Gastrocnemius medialis (tissue), 4 donors: Measurements from ENCODE around the gene TMEM132A.

Experiments
- CTCF ChIP-seq, 5 experiments: fragments of 450-650 bp in 3 of 5; fragments of 200-600 bp in 2 of 5; sonication (generic) in 2 of 5; IDR thresholded peaks in 4 of 5; conservative IDR thresholded peaks in 1 of 5; 1 replicate in 4 of 5; 2 replicates in 1 of 5; pipeline ENCODE4 v1.5.1; 2016 to 2019; ENCODE audit warnings: antibody characterized with exemption in 5 of 5, mild to moderate bottlenecking in 3 of 5, moderate library complexity in 3 of 5
- POLR2A ChIP-seq, 2 donors: fragments of 450-650 bp; IDR thresholded peaks; one replicate each; pipeline ENCODE4 v1.6.1; 2017; ENCODE audit warnings: antibody characterized with exemption in 2 of 2, mild to moderate bottlenecking in 2 of 2, moderate library complexity in 2 of 2

GRCh38 chr11:60984636-60985035, 60.4 kb downstream of the TMEM132A start:
- no peak for TF ChIP-seq CTCF (IDR thresholded peaks at IDR 0.05 in 4 of 5, conservative IDR thresholded peaks at IDR 0.05 in 1 of 5)
- no peak for TF ChIP-seq POLR2A (IDR thresholded peaks at IDR 0.05)
